GM12801 (cell line): ENCODE data around the gene GRIK5.
A peak's percentile ranks its signal among the peaks of the same experiment; 100 is the strongest.

Experiments used
- CTCF ChIP-seq: IDR thresholded peaks from one replicate; pipeline ENCODE4 v1.5.1; 2011; ENCODE audit warnings: control low read depth; ENCODE audit not compliant: insufficient read length; ENCODE audit errors: extremely low read depth

GRIK5 gene

DNA sequence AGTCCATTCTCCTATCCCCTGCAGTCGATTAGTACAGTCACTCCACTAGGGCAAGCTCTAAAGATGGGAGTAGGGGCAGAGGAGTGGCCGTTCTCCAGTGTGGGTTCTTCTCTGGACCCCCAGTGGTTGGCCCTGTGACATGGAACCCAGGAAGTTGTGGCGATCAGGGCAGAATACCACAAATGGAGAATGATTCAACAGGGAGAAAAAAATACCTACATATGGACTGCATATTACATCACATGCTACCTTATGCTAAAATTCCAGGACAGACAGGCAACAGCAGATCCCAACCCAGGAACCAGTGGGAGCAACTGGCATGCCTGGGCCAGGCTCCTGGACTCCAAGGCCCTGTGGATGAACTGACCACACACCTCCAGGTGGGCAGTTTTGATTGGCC is 41.8 kb upstream of the GRIK5 start:
- TF ChIP-seq CTCF: no peak

- no peak for TF ChIP-seq CTCF
Measured at GRCh38 chr19:42111384-42111783, 41.4 kb upstream of the GRIK5 start.

GRCh38 chr19:42110658-42111057 is 40.7 kb upstream of the GRIK5 start:
- no peak for TF ChIP-seq CTCF

- TF ChIP-seq CTCF: no peak
Measured at GRCh38 chr19:42109896-42110295, 39.9 kb upstream of the GRIK5 start.

- TF ChIP-seq CTCF: peak; percentile 99
Measured at GRCh38 chr19:42108527-42109389, 38.8 kb upstream of the GRIK5 start.

DNA sequence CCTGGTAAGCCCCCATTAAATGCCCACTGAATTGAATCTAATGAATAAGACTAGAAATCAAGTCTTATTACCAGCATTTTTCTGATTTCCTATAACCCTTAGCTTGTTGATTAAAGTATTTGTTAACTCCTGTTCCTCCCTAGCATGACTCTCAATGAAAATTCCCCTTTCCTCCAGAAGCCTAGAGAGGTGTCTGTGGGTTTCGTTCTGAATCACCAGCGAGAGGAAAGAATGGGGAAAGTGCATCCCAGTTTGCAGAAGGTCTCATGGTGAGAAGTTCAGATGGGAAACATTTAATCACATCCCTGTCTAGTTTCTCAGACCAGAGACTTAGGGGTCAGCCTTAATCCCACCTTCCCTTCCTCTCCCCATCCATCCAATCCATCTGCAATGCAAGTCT is 35.4 kb upstream of the GRIK5 start:
- no peak for TF ChIP-seq CTCF

DNA sequence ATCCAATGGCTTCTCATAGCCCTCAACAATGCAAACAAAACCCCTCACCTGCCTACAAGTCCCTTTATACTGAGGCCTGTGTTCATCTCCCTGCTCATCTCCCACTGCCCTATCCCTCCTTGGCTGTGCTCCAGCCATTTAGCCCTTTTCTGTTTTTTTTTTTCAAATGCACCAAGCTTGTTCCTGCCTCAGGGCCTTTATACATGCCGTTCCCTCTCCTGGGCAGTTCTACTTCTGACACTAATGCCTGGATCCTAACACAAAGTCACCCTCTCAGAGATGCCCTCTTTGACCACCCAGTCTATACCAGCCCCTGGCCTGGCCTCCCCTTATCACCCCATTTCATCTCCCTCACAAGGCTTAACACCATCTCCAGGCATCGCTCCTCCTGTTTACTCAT is 32.9 kb upstream of the GRIK5 start:
- TF ChIP-seq CTCF: no peak
